Left lung (tissue), 10 donors: ENCODE data around the gene TALDO1. TPM values are rescaled to one million over a fixed set of nuclear protein-coding genes. Genes with fewer than 3 reads are reported as not detected.

Source experiments
- ATAC-seq: fragments of 200-7000 bp; cut with Tn5 transposase; one replicate; pipeline ENCODE4 v1.9.1; 2020; ENCODE audit warnings: moderate library complexity
- DNase-seq, 4 donors: peaks; one replicate each; pipeline ENCODE4 v3.0.0-alpha.2; 2013 to 2020
- H3K27ac ChIP-seq, 2 donors: fragments of 200-600 bp; sonication (generic) in 1 of 2; one replicate each; pipeline versions ENCODE4 v1.5.0 to v1.8.0; 2020 to 2021
- H3K27me3 ChIP-seq, 2 donors: fragments of 200-600 bp; sonication (generic) in 1 of 2; one replicate each; pipeline versions ENCODE4 v1.5.0 to v1.8.0; 2020 to 2021
- H3K36me3 ChIP-seq, 2 donors: fragments of 200-600 bp; sonication (generic) in 1 of 2; one replicate each; pipeline versions ENCODE4 v1.5.0 to v1.8.0; 2020 to 2021
- H3K4me1 ChIP-seq, 2 donors: fragments of 200-600 bp; one replicate each; pipeline ENCODE4 v1.8.0; 2021
- H3K4me3 ChIP-seq, 2 donors: fragments of 200-600 bp; sonication (generic) in 1 of 2; one replicate each; pipeline versions ENCODE4 v1.5.0 to v1.8.0; 2020 to 2021; ENCODE audit warnings: mild to moderate bottlenecking in 1 of 2
- H3K9me3 ChIP-seq, 2 donors: fragments of 200-600 bp; sonication (generic) in 1 of 2; one replicate each; pipeline versions ENCODE4 v1.5.0 to v1.8.0; 2020 to 2021
- intact Hi-C, 2 donors: fragments of 100-400 bp; cut with DNase I; formaldehyde crosslinking; loops; one replicate each; pipeline versions ENCODE4 v1.11.2 to v1.14.2; 2022
- polyA plus RNA-seq, 6 donors: library from polyadenylated mRNA; unstranded; fragments of 120-200 nt; gene quantifications; one replicate each; pipeline ENCODE4 v1.2.1, GENCODE V29; 2013; ENCODE audit not compliant: insufficient read length in 6 of 6
- total RNA-seq, 2 donors: library from RNA; stranded (reverse); fragmentation: NEBNext Ultra II Directional; extraction: Animal tissue kit (Norgen Biotek cat#: 25700); gene quantifications; one replicate each; pipeline ENCODE4 v1.2.1, GENCODE V29; 2021
- TF ChIP-seq, protein P1 (sequence below), 2 donors: fragments of 200-600 bp; sonication (generic) in 1 of 2; IDR thresholded peaks; one replicate each; pipeline versions ENCODE4 v1.5.0 to v1.8.0; 2021; ENCODE audit warnings: antibody characterized with exemption in 2 of 2
- donor health status: DM: no; HTN: yes; CAD: no.
- donor health status: DM: no; HTN: no; CAD: no.

TALDO1 gene
- total and polyA plus RNA-seq, 8 donors, result 100 to 322 (median 119) TPM

DNA sequence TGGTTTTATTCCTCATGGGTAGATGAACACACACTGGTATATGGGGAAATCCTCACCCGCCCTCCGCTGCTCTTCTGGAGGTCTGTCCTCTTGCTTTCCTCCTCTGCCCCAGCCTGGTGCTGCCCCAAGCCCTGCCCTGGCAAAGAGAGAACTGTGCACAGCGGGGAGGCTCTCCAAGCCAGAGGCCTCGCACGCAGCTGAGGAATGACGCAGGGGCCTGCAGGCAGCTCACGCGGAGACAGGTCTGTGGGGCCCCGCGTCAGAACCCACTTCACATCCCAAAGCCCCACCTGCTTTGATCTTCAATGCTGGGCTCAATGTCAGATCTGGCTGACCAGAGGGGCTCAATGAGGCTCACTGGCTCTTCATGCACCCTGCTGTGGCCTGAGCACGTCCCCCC lies 20.0 kb downstream of the TALDO1 start:
- DNase-seq (no peak), ATAC-seq (no peak)
- Histone ChIP-seq H3K27ac (no peak overlapping the region), H3K9me3 (no peaks in the 10 kb centered on the region), H3K4me3 (no peak overlapping the region), H3K27me3 (no peaks in the 10 kb centered on the region), H3K36me3 (peaks cover 0 to 83% of the 10 kb centered on the region in 2 donors), H3K4me1 (peaks cover 0 to 7% of the 10 kb centered on the region in 2 donors)
- intact Hi-C loops, result no loop called here
- TF ChIP-seq, protein P1, sequence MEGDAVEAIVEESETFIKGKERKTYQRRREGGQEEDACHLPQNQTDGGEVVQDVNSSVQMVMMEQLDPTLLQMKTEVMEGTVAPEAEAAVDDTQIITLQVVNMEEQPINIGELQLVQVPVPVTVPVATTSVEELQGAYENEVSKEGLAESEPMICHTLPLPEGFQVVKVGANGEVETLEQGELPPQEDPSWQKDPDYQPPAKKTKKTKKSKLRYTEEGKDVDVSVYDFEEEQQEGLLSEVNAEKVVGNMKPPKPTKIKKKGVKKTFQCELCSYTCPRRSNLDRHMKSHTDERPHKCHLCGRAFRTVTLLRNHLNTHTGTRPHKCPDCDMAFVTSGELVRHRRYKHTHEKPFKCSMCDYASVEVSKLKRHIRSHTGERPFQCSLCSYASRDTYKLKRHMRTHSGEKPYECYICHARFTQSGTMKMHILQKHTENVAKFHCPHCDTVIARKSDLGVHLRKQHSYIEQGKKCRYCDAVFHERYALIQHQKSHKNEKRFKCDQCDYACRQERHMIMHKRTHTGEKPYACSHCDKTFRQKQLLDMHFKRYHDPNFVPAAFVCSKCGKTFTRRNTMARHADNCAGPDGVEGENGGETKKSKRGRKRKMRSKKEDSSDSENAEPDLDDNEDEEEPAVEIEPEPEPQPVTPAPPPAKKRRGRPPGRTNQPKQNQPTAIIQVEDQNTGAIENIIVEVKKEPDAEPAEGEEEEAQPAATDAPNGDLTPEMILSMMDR (IDR thresholded peaks at IDR 0.05), result no peak

DNA sequence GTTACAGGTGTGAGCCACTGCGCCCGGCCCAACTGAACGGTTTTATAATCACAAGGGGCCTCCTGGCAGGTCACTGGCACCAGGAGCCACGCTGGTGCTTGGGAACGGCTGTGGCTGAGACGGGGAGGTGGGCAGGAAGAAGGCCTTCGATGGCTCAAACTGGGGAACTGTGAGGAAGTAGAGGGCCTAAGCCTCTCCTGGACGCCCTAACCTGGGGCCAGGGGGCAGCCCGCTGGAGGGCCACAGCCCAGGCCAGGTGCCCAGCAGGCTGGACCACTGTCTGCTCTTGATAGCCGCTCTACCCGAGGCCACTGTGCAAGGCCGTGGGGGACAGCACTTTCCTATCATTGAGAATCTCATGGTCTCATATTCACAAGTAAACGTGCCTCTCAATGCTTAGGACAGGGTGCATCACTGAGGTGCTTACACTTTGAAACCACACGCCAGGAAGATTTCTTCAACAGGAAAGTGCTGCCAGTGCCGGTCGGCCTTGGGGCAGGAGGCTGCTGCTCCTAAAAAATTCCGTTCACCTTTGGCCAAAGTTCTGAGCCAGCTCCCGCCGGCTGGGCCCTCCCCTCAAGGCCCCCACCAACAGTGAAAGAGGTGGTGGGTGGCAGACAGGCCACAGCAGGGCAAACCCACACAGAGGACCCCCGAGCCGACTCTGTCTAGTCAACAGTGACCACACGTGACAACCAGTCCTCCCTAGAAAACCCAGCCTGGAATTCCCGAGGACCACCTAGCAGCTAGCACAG lies 22.8 kb downstream of the TALDO1 start:
- H3K4me3 ChIP-seq, result no peak overlapping the region
- DNase-seq, result no peak
- TF ChIP-seq, protein P1 (IDR thresholded peaks at IDR 0.05), result no peak
- peaks cover 0 to 11% of the 10 kb centered on the region in 2 donors for H3K4me1 ChIP-seq
- no peak overlapping the region for H3K27ac ChIP-seq
- ATAC-seq, result no peak
- H3K36me3 ChIP-seq, result peaks cover 0 to 78% of the 10 kb centered on the region in 2 donors
- no peaks in the 10 kb centered on the region for H3K9me3 ChIP-seq
- H3K27me3 ChIP-seq, result no peaks in the 10 kb centered on the region
- intact Hi-C loops, result no loop called here

DNA sequence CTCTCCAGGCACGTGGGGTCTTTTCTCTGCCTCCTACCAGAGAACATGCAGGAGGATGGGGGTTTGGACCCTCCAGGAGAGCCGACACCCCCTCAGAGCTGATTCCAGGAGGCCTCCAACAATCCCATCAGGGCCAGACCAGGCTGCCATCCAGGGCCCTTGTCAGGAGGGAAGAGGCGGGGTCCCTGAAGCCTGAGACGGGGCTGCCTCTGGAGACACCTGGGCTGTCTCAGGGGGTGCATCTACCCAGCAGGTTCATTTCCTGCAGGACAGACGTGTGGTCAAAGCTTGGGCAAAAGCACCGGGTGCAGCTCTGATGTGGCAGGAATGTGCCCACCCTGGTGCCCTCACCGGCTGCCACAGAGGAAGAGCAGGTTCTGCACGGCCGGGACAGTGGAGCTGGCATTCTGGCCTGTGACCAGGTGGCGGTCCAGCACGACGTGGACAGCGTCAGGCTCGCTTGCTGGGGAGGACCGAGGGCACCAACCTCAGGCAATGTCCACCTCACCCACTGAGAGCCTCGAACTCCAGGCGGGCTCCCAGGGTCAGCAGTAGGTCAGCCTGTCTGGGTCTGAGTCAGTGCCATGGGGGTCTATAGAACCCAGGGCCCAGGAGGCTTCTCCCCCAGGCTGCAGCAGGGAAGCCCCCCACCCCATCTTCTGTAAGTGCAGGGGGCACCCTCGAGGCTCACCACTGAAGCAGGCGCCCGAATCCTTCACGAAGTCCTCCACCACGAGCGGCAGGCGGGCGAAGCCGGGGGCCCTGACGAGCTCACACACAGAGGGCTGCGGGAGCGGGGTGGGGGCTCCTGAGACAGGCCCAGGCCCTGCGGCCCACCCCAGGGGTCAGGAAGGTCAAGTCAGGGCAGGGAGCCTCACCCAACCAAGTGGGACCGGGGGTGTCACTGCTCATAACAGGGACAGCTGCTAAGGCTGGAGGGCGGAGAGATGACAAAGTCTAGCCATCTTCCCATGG lies 23.7 kb downstream of the TALDO1 start:
- no peaks in the 10 kb centered on the region for H3K9me3 ChIP-seq
- no peak for DNase-seq
- ATAC-seq, result no peak
- peaks cover 2 to 20% of the 10 kb centered on the region in 2 donors for H3K4me1 ChIP-seq
- peaks cover 0 to 70% of the 10 kb centered on the region in 2 donors for H3K36me3 ChIP-seq
- TF ChIP-seq, protein P1 (IDR thresholded peaks at IDR 0.05), result no peak
- H3K27me3 ChIP-seq, result no peaks in the 10 kb centered on the region
- no peak overlapping the region for H3K4me3 ChIP-seq
- intact Hi-C loops, result no loop called here
- H3K27ac ChIP-seq, result no peak overlapping the region

DNA sequence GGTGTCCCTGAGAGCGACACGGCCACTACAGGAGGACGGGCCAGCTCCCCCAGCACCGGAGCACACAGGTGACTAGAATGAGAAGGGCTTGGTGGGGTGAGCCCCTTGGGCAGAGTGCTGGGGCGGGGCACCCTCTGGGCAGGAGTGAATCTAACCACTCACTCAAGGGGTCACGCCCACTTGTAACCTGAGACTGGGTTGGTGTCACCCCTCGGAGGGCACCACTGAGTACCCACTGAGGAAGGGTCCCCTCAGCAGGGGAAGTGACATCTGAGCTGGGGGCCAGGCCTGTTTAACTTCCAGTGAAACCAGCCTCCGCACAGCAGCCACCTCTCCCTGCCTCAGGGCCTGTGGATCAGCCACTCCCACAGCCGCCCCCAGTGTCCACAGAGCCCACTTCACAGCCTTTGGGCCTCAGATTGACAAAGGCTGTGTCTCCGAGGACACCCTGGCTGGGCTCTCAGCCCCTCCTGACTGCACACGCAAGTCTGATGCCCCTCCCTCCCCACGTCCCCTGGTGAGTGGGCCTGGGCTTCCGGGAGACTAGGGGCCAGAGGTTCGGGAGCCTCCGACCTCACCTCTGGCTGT lies 24.4 kb downstream of the TALDO1 start:
- H3K36me3 ChIP-seq, result peaks cover 0 to 62% of the 10 kb centered on the region in 2 donors
- no peaks in the 10 kb centered on the region for H3K27me3 ChIP-seq
- intact Hi-C loops, result no loop called here
- H3K27ac ChIP-seq, result no peak overlapping the region
- H3K4me1 ChIP-seq, result peaks cover 9 to 27% of the 10 kb centered on the region in 2 donors
- no peaks in the 10 kb centered on the region for H3K9me3 ChIP-seq
- ATAC-seq, result no peak
- DNase-seq, result no peak
- H3K4me3 ChIP-seq, result no peak overlapping the region
- TF ChIP-seq, protein P1 (IDR thresholded peaks at IDR 0.05), result no peak
